Measurements from ENCODE around the gene GABBR2.

GABBR2 gene

DNA sequence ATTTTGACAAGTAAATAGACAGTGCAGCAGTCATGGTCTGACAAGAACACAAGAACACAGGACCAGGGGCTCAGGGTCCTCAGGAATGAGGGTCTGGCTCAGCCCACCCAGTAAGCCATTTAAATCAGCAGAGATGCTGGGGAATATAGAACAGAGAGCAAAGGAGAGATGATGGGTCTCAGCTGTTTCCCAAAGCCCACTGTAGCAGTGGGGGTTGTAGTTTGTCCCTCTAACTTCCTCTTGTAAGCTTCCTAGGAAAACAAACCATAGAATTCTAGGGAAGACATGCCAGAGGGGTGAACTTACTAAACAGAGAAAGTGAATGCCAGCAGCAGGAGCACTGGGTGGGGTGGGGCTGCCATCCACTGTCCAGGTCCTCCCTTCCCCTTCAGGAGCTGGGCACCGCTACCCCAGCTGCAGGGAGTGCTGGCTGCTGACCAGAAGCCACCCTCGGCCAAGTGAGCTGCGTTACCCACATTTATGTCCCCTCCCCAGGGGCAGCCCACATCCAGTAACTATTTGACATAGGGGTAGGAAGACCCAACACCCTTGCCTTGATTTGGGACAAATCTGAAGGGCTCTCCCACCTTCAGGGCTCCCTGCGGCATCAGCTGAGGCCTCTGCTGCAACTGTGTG, 41.6 kb downstream of the GABBR2 start:
- no peaks in the 10 kb centered on the region for H4K20me1 ChIP-seq (ENCODE audit: insufficient read depth, low read length)
- no peak overlapping the region for H3K9ac ChIP-seq (ENCODE audit: low read length)
- H3F3A ChIP-seq (ENCODE audit: insufficient read depth, low read length), result no peaks in the 10 kb centered on the region
- DNase-seq, result no peak
- H3K9me3 ChIP-seq (replicated peaks; ENCODE audit: insufficient read depth, low read length), result no peaks in the 10 kb centered on the region
- no peaks in the 10 kb centered on the region for H3K4me1 ChIP-seq (ENCODE audit: low read length)
- H3K4me2 ChIP-seq (ENCODE audit: low read depth, low read length), result no peak overlapping the region
- no peak overlapping the region for H3K27ac ChIP-seq (ENCODE audit: low read length)
- no peaks in the 10 kb centered on the region for H3K36me3 ChIP-seq (replicated peaks; ENCODE audit: insufficient read depth, low read length)
- no peaks in the 10 kb centered on the region for H3K27me3 ChIP-seq (replicated peaks; ENCODE audit: insufficient read depth, low read length)
- no peak overlapping the region for H2AFZ ChIP-seq (ENCODE audit: low read length)
- no peak overlapping the region for H3K4me3 ChIP-seq (ENCODE audit: low read length)
- TF ChIP-seq, protein P1, sequence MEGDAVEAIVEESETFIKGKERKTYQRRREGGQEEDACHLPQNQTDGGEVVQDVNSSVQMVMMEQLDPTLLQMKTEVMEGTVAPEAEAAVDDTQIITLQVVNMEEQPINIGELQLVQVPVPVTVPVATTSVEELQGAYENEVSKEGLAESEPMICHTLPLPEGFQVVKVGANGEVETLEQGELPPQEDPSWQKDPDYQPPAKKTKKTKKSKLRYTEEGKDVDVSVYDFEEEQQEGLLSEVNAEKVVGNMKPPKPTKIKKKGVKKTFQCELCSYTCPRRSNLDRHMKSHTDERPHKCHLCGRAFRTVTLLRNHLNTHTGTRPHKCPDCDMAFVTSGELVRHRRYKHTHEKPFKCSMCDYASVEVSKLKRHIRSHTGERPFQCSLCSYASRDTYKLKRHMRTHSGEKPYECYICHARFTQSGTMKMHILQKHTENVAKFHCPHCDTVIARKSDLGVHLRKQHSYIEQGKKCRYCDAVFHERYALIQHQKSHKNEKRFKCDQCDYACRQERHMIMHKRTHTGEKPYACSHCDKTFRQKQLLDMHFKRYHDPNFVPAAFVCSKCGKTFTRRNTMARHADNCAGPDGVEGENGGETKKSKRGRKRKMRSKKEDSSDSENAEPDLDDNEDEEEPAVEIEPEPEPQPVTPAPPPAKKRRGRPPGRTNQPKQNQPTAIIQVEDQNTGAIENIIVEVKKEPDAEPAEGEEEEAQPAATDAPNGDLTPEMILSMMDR (IDR thresholded peaks at IDR 0.05; ENCODE audit: low read length), result no peak
- TF ChIP-seq EZH2phosphoT487 (IDR thresholded peaks at IDR 0.05; ENCODE audit: low read length) (no peak), EZH2 (optimal IDR thresholded peaks at IDR 0.05; ENCODE audit: low read depth, low read length) (no peak)
- no peaks in the 10 kb centered on the region for H3K9me2 ChIP-seq (replicated peaks; ENCODE audit: insufficient read depth, low read length)
- H3K79me2 ChIP-seq (ENCODE audit: low read length), result no peaks in the 10 kb centered on the region

DNA sequence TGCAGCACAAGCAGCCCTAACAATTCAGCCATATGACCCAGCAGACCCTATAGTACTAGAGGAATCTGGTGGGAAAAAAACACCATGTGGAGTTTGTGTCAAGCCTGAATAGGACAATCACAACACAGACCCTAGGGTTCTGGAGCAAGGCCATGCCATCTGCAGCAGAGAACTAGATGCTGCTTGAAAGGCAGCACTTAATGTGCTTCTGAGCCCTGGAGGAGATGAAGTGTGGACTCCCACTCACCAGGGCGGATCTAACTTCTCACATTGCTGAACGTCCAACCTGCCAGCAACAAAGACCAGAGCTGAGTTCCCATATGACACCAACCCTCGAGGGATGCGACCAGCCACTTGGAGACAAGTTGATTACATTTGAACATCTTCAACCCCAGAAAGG, 43.2 kb downstream of the GABBR2 start:
- no peak overlapping the region for H3K27ac ChIP-seq (ENCODE audit: low read length)
- H2AFZ ChIP-seq (ENCODE audit: low read length), result no peak overlapping the region
- no peak overlapping the region for H3K4me2 ChIP-seq (ENCODE audit: low read depth, low read length)
- no peak overlapping the region for H3K9ac ChIP-seq (ENCODE audit: low read length)
- no peaks in the 10 kb centered on the region for H3K9me3 ChIP-seq (replicated peaks; ENCODE audit: insufficient read depth, low read length)
- H4K20me1 ChIP-seq (ENCODE audit: insufficient read depth, low read length), result no peaks in the 10 kb centered on the region
- H3K9me2 ChIP-seq (replicated peaks; ENCODE audit: insufficient read depth, low read length), result no peaks in the 10 kb centered on the region
- no peaks in the 10 kb centered on the region for H3K4me1 ChIP-seq (ENCODE audit: low read length)
- DNase-seq, result no peak
- H3K36me3 ChIP-seq (replicated peaks; ENCODE audit: insufficient read depth, low read length), result no peaks in the 10 kb centered on the region
- H3K79me2 ChIP-seq (ENCODE audit: low read length), result no peaks in the 10 kb centered on the region
- H3F3A ChIP-seq (ENCODE audit: insufficient read depth, low read length), result no peaks in the 10 kb centered on the region
- H3K4me3 ChIP-seq (ENCODE audit: low read length), result no peak overlapping the region
- H3K27me3 ChIP-seq (replicated peaks; ENCODE audit: insufficient read depth, low read length), result no peaks in the 10 kb centered on the region
- TF ChIP-seq, protein P1 (IDR thresholded peaks at IDR 0.05; ENCODE audit: low read length), result no peak
- TF ChIP-seq EZH2phosphoT487 (IDR thresholded peaks at IDR 0.05; ENCODE audit: low read length) (no peak), EZH2 (optimal IDR thresholded peaks at IDR 0.05; ENCODE audit: low read depth, low read length) (no peak)

GRCh38 chr9:98660541-98660940, 48.2 kb downstream of the GABBR2 start:
- no peaks in the 10 kb centered on the region for H3K9me2 ChIP-seq (replicated peaks; ENCODE audit: insufficient read depth, low read length)
- no peak overlapping the region for H3K9ac ChIP-seq (ENCODE audit: low read length)
- no peaks in the 10 kb centered on the region for H3K9me3 ChIP-seq (replicated peaks; ENCODE audit: insufficient read depth, low read length)
- no peaks in the 10 kb centered on the region for H3K79me2 ChIP-seq (ENCODE audit: low read length)
- no peak overlapping the region for H3K4me2 ChIP-seq (ENCODE audit: low read depth, low read length)
- H3K36me3 ChIP-seq (replicated peaks; ENCODE audit: insufficient read depth, low read length), result no peaks in the 10 kb centered on the region
- TF ChIP-seq EZH2phosphoT487 (IDR thresholded peaks at IDR 0.05; ENCODE audit: low read length) (no peak), EZH2 (optimal IDR thresholded peaks at IDR 0.05; ENCODE audit: low read depth, low read length) (no peak)
- TF ChIP-seq, protein P1 (IDR thresholded peaks at IDR 0.05; ENCODE audit: low read length), result no peak
- H3K4me1 ChIP-seq (ENCODE audit: low read length), result no peaks in the 10 kb centered on the region
- no peak overlapping the region for H3K4me3 ChIP-seq (ENCODE audit: low read length)
- H3F3A ChIP-seq (ENCODE audit: insufficient read depth, low read length), result no peaks in the 10 kb centered on the region
- no peak overlapping the region for H2AFZ ChIP-seq (ENCODE audit: low read length)
- no peak overlapping the region for H3K27ac ChIP-seq (ENCODE audit: low read length)
- H3K27me3 ChIP-seq (replicated peaks; ENCODE audit: insufficient read depth, low read length), result no peaks in the 10 kb centered on the region
- DNase-seq, result no peak
- H4K20me1 ChIP-seq (ENCODE audit: insufficient read depth, low read length), result no peaks in the 10 kb centered on the region

Measured in MM.1S (cell line).